COLO668 (cell line): ENCODE measurements around the gene ACTG1.

ENCODE experiments used
- DNase-seq: peaks from one replicate; lab custom pipeline; 2025; ENCODE audit not compliant: unreplicated experiment; lab: John Stamatoyannopoulos, UW

The ACTG1 gene

GRCh38 chr17:81466564-81467472, 45.8 kb downstream of the ACTG1 start:
- no peak for DNase-seq

GRCh38 chr17:81465910-81466309, 46.7 kb downstream of the ACTG1 start:
- no peak for DNase-seq

GRCh38 chr17:81464586-81464985, 48.0 kb downstream of the ACTG1 start:
- no peak for DNase-seq

GRCh38 chr17:81463506-81463905, 49.1 kb downstream of the ACTG1 start:
- no peak for DNase-seq

GRCh38 chr17:81462506-81463125, 50.0 kb downstream of the ACTG1 start:
- DNase-seq, result no peak

GRCh38 chr17:81461607-81462500, 50.7 kb downstream of the ACTG1 start:
- DNase-seq, result no peak

DNA sequence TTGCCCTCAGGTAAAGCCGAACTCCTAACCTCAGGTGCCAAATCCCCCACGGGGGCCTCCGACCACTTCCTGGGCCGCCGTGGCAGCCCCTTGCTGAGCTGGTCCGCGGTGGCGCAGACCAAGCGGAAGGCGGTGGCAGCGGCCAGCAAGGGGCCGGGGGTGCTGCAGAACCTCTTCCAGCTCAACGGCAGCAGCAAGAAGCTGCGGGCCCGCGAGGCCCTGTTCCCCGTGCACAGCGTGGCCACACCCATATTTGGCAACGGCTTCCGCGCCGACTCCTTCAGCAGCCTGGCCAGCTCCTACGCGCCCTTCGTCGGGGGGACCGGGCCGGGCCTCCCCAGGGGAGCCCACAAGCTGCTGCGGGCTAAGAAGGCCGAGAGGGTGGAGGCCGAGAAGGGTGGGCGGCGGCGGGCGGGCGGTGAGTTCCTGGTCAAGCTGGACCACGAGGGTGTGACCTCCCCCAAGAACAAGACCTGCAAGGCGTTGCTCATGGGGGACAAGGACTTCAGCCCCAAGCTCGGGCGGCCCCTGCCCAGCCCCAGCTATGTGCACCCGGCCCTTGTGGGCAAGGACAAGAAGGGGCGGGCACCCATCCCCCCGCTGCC, 51.6 kb downstream of the ACTG1 start:
- DNase-seq, result no peak
